ENCODE measurements around the gene PARP8.

The PARP8 gene

GRCh38 chr5:50855001-50855400, 188.6 kb downstream of the PARP8 start:
- H3K27me3 Mint-ChIP-seq = peaks cover 4% of the 10 kb centered on the region
- H3K36me3 Mint-ChIP-seq = peaks cover 2% of the 10 kb centered on the region
- H3K9me3 Mint-ChIP-seq = peaks cover 2% of the 10 kb centered on the region
- H3K4me3 Mint-ChIP-seq = no peak overlapping the region
- H3K27ac Mint-ChIP-seq = no peak overlapping the region
- no peaks in the 10 kb centered on the region for H3K4me1 Mint-ChIP-seq

GRCh38 chr5:50856401-50857119, 190.1 kb downstream of the PARP8 start:
- Mint-ChIP-seq H3K27ac (no peak overlapping the region), H3K9me3 (peaks cover 7% of the 10 kb centered on the region), H3K36me3 (peaks cover 5% of the 10 kb centered on the region), H3K4me3 (no peak overlapping the region), H3K4me1 (no peaks in the 10 kb centered on the region), H3K27me3 (peaks cover 8% of the 10 kb centered on the region)

GRCh38 chr5:50863534-50864170, 197.2 kb downstream of the PARP8 start:
- no peak overlapping the region for H3K4me3 Mint-ChIP-seq
- H3K27me3 Mint-ChIP-seq = peaks cover 26% of the 10 kb centered on the region
- H3K9me3 Mint-ChIP-seq = peaks cover 7% of the 10 kb centered on the region
- H3K4me1 Mint-ChIP-seq = no peaks in the 10 kb centered on the region
- H3K36me3 Mint-ChIP-seq = peaks cover 5% of the 10 kb centered on the region
- H3K27ac Mint-ChIP-seq = no peak overlapping the region

GRCh38 chr5:50864466-50864865, 198.0 kb downstream of the PARP8 start:
- H3K4me1 Mint-ChIP-seq = no peaks in the 10 kb centered on the region
- H3K4me3 Mint-ChIP-seq = no peak overlapping the region
- H3K27ac Mint-ChIP-seq = no peak overlapping the region
- peaks cover 31% of the 10 kb centered on the region for H3K27me3 Mint-ChIP-seq
- peaks cover 7% of the 10 kb centered on the region for H3K9me3 Mint-ChIP-seq
- H3K36me3 Mint-ChIP-seq = peaks cover 5% of the 10 kb centered on the region

GRCh38 chr5:50866415-50866814, 200.0 kb downstream of the PARP8 start:
- no peaks in the 10 kb centered on the region for H3K36me3 Mint-ChIP-seq
- H3K4me1 Mint-ChIP-seq = no peaks in the 10 kb centered on the region
- H3K4me3 Mint-ChIP-seq = no peak overlapping the region
- no peak overlapping the region for H3K27ac Mint-ChIP-seq
- H3K27me3 Mint-ChIP-seq = peaks cover 28% of the 10 kb centered on the region
- no peaks in the 10 kb centered on the region for H3K9me3 Mint-ChIP-seq

GRCh38 chr5:50867140-50867539, 200.7 kb downstream of the PARP8 start:
- peaks cover 26% of the 10 kb centered on the region for H3K27me3 Mint-ChIP-seq
- no peaks in the 10 kb centered on the region for H3K9me3 Mint-ChIP-seq
- H3K4me3 Mint-ChIP-seq = no peak overlapping the region
- no peak overlapping the region for H3K27ac Mint-ChIP-seq
- H3K36me3 Mint-ChIP-seq = no peaks in the 10 kb centered on the region
- no peaks in the 10 kb centered on the region for H3K4me1 Mint-ChIP-seq

- no peaks in the 10 kb centered on the region for H3K9me3 Mint-ChIP-seq
- H3K27me3 Mint-ChIP-seq = peaks cover 14% of the 10 kb centered on the region
- peaks cover 8% of the 10 kb centered on the region for H3K4me1 Mint-ChIP-seq
- H3K36me3 Mint-ChIP-seq = no peaks in the 10 kb centered on the region
- H3K27ac Mint-ChIP-seq = no peak overlapping the region
- no peak overlapping the region for H3K4me3 Mint-ChIP-seq
These were observed 207.3 kb downstream of the PARP8 start for GRCh38 chr5:50873595-50874277.

GRCh38 chr5:50874306-50875001, 208.0 kb downstream of the PARP8 start:
- H3K9me3 Mint-ChIP-seq = no peaks in the 10 kb centered on the region
- peaks cover 8% of the 10 kb centered on the region for H3K4me1 Mint-ChIP-seq
- H3K4me3 Mint-ChIP-seq = no peak overlapping the region
- no peaks in the 10 kb centered on the region for H3K36me3 Mint-ChIP-seq
- H3K27me3 Mint-ChIP-seq = peaks cover 12% of the 10 kb centered on the region
- no peak overlapping the region for H3K27ac Mint-ChIP-seq

GRCh38 chr5:50875002-50875344, 208.5 kb downstream of the PARP8 start:
- Mint-ChIP-seq H3K9me3 (no peaks in the 10 kb centered on the region), H3K27me3 (peaks cover 15% of the 10 kb centered on the region), H3K36me3 (no peaks in the 10 kb centered on the region), H3K4me3 (no peak overlapping the region), H3K4me1 (peaks cover 8% of the 10 kb centered on the region), H3K27ac (no peak overlapping the region)

- Mint-ChIP-seq H3K4me3 (no peak overlapping the region), H3K9me3 (no peaks in the 10 kb centered on the region), H3K27me3 (peaks cover 10% of the 10 kb centered on the region), H3K27ac (no peak overlapping the region), H3K4me1 (peaks cover 8% of the 10 kb centered on the region), H3K36me3 (no peaks in the 10 kb centered on the region)
These were observed 212.0 kb downstream of the PARP8 start for GRCh38 chr5:50878470-50878869.

GRCh38 chr5:50881407-50881806, 215.0 kb downstream of the PARP8 start:
- Mint-ChIP-seq H3K36me3 (no peaks in the 10 kb centered on the region), H3K4me1 (no peaks in the 10 kb centered on the region), H3K4me3 (no peak overlapping the region), H3K27me3 (peaks cover 10% of the 10 kb centered on the region), H3K9me3 (no peaks in the 10 kb centered on the region), H3K27ac (no peak overlapping the region)

GRCh38 chr5:50886657-50887345, 220.4 kb downstream of the PARP8 start:
- Mint-ChIP-seq H3K36me3 (no peaks in the 10 kb centered on the region), H3K27ac (no peak overlapping the region), H3K4me3 (no peak overlapping the region), H3K9me3 (no peaks in the 10 kb centered on the region), H3K4me1 (no peaks in the 10 kb centered on the region), H3K27me3 (peaks cover 2% of the 10 kb centered on the region)

GRCh38 chr5:50887889-50888633, 221.6 kb downstream of the PARP8 start:
- peaks cover 2% of the 10 kb centered on the region for H3K27me3 Mint-ChIP-seq
- H3K27ac Mint-ChIP-seq = no peak overlapping the region
- no peaks in the 10 kb centered on the region for H3K36me3 Mint-ChIP-seq
- H3K4me3 Mint-ChIP-seq = no peak overlapping the region
- H3K9me3 Mint-ChIP-seq = no peaks in the 10 kb centered on the region
- no peaks in the 10 kb centered on the region for H3K4me1 Mint-ChIP-seq

- H3K36me3 Mint-ChIP-seq = no peaks in the 10 kb centered on the region
- no peak overlapping the region for H3K4me3 Mint-ChIP-seq
- peaks cover 2% of the 10 kb centered on the region for H3K27me3 Mint-ChIP-seq
- H3K27ac Mint-ChIP-seq = no peak overlapping the region
- H3K4me1 Mint-ChIP-seq = no peaks in the 10 kb centered on the region
- no peaks in the 10 kb centered on the region for H3K9me3 Mint-ChIP-seq
These were observed 222.3 kb downstream of the PARP8 start for GRCh38 chr5:50888751-50889150.

GRCh38 chr5:50889790-50890189, 223.4 kb downstream of the PARP8 start:
- Mint-ChIP-seq H3K36me3 (no peaks in the 10 kb centered on the region), H3K27ac (no peak overlapping the region), H3K4me1 (no peaks in the 10 kb centered on the region), H3K4me3 (no peak overlapping the region), H3K27me3 (peaks cover 1% of the 10 kb centered on the region), H3K9me3 (no peaks in the 10 kb centered on the region)

Measured in activated naive CD4-positive, alpha-beta T cell treated with anti-CD3 and anti-CD28 coated beads, Interleukin-2, amount 50 U/mL, for 24 hours (primary cell).